T-helper 9 cell (primary cell): ENCODE results near the gene TXNL4B.
"Not testable (repeated sequence)": the region's sequence is repeated elsewhere in the genome, so short reads cannot be mapped to it uniquely, and the experiment has no call there.

Experiments used
- DNase-seq: peaks from one replicate; pipeline ENCODE4 v3.0.0-alpha.2; 2020

TXNL4B gene

DNA sequence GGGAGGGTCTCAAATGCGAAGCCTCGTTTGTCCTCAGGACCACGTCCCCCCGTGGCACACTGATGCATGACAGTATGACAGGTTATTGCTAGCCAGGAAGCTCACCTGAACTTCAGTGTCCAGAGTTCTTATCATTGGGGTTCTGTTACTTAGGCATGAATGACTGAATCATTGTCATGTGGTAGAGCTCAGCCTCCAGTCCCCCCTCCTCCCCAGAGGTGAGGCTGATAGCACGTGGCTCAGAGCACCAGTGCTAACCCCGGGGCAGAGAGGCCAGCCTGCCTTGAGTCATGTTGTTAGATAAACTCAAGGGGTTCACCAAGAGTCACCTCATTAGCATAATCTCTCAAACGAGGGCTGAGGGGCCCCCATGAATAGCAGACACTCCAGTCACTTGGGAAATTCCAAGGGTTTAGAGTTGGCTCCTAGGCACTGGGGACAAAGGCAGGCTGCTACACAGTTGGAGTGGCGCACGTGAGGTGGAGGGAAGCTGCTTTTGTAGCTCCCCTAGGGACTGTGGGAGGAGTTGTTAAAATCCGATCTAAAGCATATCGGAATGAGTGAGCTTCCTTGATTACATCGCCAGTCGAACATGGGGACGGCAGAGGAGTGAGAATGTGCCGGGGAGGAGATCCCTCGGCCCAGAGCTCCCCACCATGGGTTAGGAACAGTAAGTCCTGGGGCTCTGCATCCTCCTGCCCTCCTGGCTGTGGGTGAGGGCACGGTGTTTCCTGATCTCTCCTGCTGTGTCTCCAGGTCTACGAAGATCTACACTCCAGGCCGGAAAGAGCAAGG, 18.4 kb upstream of the TXNL4B start:
- no peak for DNase-seq

DNA sequence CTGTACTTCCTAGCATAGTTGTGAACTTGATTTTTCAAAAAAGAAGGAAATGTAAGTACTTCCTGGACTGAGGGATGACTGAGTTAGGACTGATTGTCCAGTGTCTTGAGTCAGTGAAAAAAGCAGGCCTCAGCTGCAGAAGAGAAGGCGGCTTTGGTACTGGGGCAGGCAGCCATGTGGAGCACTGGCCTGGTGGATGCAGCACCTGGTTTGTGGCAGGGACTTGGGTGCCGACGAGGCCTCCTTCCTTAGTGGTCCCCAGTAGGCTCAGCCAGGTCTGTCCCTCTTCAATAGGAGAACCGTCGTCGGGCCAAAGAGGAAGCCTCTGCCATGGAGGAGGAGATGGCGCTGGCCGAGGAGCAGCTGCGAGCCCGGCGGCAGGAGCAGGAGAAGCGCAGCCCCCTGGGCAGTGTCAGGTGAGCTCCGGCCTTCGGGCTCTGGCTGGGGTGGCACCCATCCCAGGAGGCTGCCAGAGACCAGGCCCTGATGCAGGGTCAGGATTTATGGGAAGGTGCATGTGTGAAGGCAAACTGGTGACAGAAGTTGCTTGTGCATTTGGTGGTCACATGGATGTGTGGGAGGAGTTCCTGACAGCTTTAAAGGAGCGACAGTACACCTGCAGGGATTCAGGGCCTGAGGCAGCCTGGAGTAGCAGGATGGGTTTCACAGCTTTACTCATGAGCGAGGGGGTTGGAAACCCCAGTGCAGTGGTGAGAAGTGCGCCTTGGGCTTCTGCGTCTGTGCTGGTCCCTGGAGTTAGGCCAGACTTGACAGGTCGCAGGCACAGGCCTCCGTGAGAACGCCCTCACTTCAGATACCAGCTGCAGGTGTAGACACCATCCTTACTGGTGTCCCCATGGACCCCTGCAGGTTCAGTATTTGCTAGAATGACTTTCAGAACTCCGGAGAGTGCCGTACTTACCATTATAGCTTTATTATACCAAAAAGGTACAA, 17.5 kb upstream of the TXNL4B start:
- no peak for DNase-seq

- no peak for DNase-seq
These were observed 16.6 kb upstream of the TXNL4B start for GRCh38 chr16:72109966-72110530.

GRCh38 chr16:72109300-72109699, 15.9 kb upstream of the TXNL4B start:
- no peak for DNase-seq

DNA sequence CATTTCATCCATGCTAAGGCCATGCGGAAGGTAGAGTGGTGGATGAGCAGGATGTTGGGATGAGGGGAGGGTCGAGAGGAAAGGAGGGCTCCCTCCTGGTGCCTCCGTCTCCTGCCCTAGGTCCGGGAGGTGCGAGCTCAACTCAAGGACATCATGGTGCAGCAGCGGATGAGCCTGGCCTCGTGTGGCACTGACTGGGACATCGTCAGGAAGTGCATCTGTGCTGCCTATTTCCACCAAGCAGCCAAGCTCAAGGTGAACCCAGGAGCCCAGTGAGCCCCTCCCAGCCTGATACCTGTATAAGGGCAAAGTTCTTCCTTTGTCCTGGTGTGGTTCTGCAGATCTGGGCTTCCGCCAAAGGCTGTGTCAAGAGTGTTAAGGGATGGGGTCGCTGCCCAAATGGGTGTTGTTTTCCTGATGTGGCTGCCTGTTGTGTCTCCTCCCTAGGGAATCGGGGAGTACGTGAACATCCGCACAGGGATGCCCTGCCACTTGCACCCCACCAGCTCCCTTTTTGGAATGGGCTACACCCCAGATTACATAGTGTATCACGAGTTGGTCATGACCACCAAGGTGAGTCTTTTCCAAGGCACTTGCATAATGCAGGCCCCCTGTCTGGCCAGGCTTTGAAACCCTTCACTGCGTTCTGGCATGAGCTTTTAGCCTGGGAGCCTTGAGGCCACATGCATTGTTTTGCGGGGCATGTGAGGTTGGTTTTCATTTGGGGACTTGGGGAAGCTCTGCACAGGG, 15.1 kb upstream of the TXNL4B start:
- no peak for DNase-seq

DNA sequence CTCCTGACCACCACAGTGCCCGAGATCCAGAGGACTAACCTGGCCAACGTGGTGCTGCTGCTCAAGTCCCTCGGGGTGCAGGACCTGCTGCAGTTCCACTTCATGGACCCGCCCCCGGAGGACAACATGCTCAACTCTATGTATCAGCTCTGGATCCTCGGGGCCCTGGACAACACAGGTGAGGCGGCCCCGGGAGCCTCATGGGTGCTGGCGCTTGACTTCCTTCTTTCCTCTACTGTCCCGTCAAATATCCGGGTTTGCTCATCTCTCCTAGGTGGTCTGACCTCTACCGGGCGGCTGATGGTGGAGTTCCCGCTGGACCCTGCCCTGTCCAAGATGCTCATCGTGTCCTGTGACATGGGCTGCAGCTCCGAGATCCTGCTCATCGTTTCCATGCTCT, 14.0 kb upstream of the TXNL4B start:
- DNase-seq, result no peak

GRCh38 chr16:72105978-72106377, 12.6 kb upstream of the TXNL4B start:
- no peak for DNase-seq

DNA sequence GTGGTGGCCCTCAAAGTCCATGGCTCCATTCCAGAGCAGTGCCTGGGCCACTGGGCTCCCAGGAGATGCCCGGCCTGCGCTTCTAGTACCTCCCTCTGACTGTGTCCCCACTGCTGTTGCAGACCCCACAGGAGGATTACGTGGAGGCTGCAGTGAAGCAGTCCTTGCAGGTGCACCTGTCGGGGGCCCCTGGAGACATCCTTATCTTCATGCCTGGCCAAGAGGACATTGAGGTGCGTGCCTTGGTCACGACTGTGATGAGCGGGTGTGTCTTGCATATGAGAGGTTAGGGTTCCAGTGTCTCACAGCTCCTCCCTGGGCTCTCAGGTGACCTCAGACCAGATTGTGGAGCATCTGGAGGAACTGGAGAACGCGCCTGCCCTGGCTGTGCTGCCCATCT, 11.5 kb upstream of the TXNL4B start:
- DNase-seq, result no peak

- DNase-seq, result no peak
These were observed 7.8 kb upstream of the TXNL4B start for GRCh38 chr16:72101195-72101594.

GRCh38 chr16:72099377-72099818, 6.0 kb upstream of the TXNL4B start:
- DNase-seq, result peak; percentile 9

- no peak for DNase-seq
These were observed 5.5 kb upstream of the TXNL4B start for GRCh38 chr16:72098936-72099335.

DNA sequence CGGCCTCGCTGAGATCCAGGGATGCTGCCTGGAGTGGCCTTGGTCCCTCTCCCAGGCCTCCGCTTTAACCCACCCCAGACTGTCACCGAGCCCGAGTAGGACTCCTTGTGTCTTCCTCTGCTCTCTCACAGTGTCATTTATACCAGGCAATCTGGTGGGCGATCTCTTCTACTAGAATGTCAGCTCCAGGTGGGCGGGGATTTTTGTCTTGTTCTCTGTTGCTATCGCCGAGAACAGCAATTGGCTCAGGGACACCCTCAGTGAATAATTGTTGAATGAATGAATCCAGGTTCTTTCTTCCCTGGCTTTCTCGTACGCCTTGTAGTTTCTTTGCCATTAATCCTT, 818 bp upstream of the TXNL4B start:
- no peak for DNase-seq

GRCh38 chr16:72092832-72093447, 480 bp downstream of the TXNL4B start:
- DNase-seq, result no peak

DNA sequence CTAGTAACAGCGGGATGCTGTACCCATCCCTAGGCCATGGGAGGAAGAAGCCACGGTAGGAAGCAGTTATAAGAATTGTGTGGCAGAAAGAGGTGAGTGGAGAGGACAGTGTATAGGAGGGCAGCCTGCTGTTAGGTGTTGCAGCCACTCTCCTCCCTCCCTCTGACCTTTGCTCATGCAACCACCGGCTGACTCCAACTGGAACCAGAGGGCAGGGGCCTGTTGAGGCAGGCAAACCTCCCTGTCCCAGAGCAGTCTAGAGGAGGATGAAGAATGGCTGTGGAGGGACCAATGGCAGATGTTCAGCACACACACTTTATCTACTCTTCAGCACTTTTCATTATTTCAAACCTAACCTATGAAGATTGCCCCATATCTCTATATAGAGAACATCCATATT, 2.2 kb downstream of the TXNL4B start:
- DNase-seq, result no peak

GRCh38 chr16:72085002-72085401, 8.4 kb downstream of the TXNL4B start:
- DNase-seq, result no peak

DNA sequence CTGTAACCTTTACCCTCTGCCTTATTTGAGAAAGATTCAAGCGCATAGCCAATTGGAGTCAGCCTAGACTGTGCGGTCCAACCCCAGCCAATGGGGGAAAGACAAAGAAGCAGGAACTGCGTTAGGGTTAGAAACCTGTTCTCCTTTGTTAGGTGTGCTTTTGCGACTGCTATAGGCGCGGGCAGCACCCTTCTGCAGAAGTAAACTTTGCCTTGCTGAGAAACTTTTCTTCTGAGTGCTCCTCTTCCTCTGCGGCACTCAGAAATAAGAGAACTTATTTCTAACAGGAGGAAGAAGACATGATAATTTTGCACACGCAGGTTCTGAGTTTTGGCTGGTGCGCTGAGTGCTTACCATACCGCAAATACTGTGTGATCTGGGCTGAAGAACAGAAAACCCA, 9.0 kb downstream of the TXNL4B start:
- no peak for DNase-seq

GRCh38 chr16:72083778-72084404, 9.5 kb downstream of the TXNL4B start:
- no peak for DNase-seq

GRCh38 chr16:72076991-72077706, 16.3 kb downstream of the TXNL4B start:
- not testable (repeated sequence) for DNase-seq

DNA sequence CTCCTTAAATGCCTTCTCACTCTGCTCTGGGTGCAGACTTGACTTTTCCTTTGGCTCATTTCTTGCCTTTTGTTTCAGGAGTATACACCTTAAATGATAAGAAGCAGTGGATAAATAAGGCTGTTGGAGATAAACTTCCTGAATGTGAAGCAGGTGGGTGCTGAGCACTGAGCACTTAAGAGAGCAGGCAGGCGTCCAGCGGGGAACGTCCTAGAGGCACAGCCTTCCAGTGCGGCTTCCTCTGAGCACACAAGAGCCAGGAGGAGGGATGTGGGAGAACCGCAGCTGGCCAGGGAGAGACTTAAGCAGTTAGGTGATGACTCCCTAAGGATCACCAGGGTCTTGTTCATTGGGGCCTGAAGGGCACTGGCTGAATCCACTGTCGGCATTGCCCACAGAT, 18.4 kb downstream of the TXNL4B start:
- not testable (repeated sequence) for DNase-seq

DNA sequence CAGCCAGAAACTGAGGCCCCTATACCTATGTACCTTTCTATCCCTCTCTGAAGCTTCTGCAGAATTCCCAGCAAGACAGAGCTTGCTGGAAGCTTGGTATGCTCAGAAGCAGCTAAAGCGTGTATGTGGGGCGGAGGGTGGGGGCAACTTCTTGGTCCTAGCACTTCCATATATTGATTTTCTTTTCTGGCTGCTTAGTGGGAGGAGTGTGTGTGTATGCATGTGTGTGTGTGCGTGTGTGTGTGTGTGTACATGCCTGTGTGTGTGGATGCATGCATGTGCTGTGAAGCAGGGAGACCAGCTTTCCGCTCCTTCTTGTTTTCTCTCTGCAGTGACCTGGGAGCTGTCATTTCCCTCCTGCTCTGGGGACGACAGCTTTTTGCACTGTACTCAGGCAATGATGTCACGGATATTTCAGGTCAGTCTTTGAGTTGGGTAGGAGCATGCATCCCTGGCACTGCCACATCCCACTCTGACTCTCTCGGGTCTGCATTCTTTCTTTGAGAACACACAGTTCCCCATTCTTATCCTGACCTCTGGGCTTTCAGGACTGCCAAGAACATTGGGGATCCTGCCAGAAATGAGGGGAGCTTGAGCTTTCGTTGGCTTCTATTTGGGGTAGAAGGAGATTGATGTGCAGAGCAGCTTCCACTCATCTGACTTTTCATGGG, 19.7 kb downstream of the TXNL4B start:
- DNase-seq, result no peak
